ENCODE data around the gene TRIM66. TPM values are rescaled to one million over a fixed set of nuclear protein-coding genes. Genes with fewer than 3 reads are reported as not detected.

Gene TRIM66
- total RNA-seq, 2 experiments from 2014 or later, result 24.7 to 28.4 TPM

DNA sequence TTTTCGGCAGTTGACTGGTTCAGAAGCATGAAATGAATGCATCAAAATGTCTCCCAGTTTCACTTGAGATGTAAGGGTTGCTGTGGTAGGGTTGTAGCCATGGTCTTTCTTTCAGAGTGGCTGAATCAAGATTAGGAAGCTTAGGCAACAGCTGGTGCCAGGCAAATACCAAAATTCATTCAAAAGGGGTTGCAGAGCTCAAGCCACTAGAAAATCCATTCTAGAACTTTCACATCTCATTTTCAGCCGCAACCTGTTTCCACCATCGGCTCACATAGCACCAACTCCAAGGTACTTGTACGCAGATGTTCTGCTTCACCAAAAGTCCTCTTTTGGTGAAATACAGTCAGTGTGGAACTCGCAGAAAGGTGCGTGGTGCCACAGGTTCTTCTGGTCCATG is 48.0 kb downstream of the TRIM66 start:
- H3K27me3 Mint-ChIP-seq, result no peaks in the 10 kb centered on the region
- ChIA-PET CTCF (no interaction called here), POLR2A (no interaction called here)
- H3K36me3 Mint-ChIP-seq (ENCODE audit: low read depth), result peaks cover 52% of the 10 kb centered on the region
- H3K4me1 Mint-ChIP-seq (ENCODE audit: low read depth), result no peaks in the 10 kb centered on the region
- H3K27ac Mint-ChIP-seq, result no peak overlapping the region
- ATAC-seq, result no peak
- H3K4me3 Mint-ChIP-seq, result no peak overlapping the region
- intact Hi-C loops (cut with micrococcal nuclease), result no loop called here
- no peak for DNase-seq
- H3K9me3 Mint-ChIP-seq, result peaks cover 5% of the 10 kb centered on the region
- TF ChIP-seq, protein P1, sequence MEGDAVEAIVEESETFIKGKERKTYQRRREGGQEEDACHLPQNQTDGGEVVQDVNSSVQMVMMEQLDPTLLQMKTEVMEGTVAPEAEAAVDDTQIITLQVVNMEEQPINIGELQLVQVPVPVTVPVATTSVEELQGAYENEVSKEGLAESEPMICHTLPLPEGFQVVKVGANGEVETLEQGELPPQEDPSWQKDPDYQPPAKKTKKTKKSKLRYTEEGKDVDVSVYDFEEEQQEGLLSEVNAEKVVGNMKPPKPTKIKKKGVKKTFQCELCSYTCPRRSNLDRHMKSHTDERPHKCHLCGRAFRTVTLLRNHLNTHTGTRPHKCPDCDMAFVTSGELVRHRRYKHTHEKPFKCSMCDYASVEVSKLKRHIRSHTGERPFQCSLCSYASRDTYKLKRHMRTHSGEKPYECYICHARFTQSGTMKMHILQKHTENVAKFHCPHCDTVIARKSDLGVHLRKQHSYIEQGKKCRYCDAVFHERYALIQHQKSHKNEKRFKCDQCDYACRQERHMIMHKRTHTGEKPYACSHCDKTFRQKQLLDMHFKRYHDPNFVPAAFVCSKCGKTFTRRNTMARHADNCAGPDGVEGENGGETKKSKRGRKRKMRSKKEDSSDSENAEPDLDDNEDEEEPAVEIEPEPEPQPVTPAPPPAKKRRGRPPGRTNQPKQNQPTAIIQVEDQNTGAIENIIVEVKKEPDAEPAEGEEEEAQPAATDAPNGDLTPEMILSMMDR (IDR thresholded peaks at IDR 0.05), result no peak

DNA sequence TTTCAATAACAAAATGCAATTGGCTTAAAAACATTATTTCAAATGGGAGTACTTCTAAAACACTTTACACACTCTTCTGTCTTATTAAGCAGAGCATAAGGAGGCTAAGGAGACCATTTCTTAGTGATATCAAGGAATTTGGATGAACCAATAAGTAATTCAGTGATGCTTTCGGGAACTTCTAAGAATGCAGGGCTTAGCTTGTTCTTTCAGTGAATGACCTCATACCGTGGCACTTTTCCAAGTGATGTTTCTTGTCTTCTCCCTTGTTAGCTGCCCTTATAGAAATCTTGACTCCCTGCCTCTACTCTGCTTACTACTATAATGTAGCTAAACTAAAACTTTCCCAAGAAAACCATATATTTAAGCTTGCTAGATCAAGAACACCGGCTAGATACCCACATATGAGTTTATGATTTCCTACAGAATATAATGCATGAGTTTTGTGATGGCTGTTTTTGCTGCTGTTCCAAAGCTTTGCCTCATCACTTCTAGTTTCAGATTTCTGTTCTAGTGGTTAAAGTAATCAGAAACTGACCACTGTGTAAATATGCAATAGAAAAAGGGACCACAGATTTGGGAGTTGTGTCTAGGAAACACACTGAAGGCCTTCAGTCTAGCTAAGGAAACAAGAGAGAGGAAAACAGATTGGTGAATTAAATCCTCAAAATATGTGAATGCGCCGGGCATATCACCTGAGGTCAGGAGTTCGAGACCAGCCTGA is 50.9 kb downstream of the TRIM66 start:
- Mint-ChIP-seq H3K9me3 (peaks cover 1% of the 10 kb centered on the region), H3K4me3 (no peak overlapping the region), H3K36me3 (ENCODE audit: low read depth) (peaks cover 33% of the 10 kb centered on the region), H3K27me3 (no peaks in the 10 kb centered on the region), H3K4me1 (ENCODE audit: low read depth) (no peaks in the 10 kb centered on the region), H3K27ac (no peak overlapping the region)
- intact Hi-C loops (cut with micrococcal nuclease), result no loop called here
- POLR2A ChIA-PET, result no interaction called here
- CTCF ChIA-PET, result interaction anchor here (0.8 to 0.9 kb wide), 2 partner anchors 8 to 21 kb away, joined by 3 to 4 read pairs; no protein-coding TSS in a partner anchor
- DNase-seq (no peak), ATAC-seq (no peak)
- TF ChIP-seq, protein P1 (IDR thresholded peaks at IDR 0.05), result no peak

DNA sequence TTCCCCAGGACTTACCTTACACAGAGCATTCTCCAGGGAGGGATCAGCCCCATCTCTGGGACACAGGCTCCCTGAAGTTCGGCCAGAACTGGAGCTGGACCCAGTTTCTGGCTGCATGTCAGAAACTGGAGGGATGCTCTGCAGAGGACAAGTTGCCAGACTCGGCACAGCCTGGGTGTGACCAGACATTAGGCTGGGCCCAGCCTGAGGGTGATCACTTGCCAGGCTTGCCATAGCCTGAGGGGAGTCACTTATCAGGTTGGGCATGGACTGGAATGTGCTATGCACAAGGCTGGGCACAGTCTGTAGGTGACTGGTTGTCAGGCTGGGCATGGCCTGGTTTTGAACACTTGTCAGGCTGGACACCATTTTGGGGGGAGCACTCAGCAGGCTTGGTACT is 57.8 kb downstream of the TRIM66 start:
- no peaks in the 10 kb centered on the region for H3K27me3 Mint-ChIP-seq
- ATAC-seq, result no peak
- no peaks in the 10 kb centered on the region for H3K9me3 Mint-ChIP-seq

DNA sequence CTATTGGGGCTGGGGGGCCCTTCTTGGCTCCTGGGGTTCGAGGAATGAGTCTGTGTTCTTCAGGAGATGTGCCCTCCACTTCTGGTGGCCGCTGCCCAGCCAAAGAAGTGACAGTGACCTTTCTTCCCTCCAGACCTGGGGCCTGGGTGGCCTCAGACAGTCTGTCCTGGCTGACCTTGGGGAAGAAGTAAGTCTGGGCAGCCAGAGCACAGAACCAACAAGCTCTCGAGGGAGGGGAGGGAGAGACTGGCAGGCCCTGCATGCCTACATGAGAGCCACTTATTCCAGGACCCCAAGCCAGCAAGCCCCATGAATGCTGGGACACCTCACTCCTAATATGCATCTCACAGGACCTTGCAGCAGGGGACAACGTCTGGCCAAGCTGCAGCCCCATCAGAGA is 61.3 kb downstream of the TRIM66 start:
- ATAC-seq, result no peak
- Mint-ChIP-seq H3K9me3 (no peaks in the 10 kb centered on the region), H3K36me3 (ENCODE audit: low read depth) (peaks cover 20% of the 10 kb centered on the region), H3K27me3 (no peaks in the 10 kb centered on the region), H3K27ac (no peak overlapping the region), H3K4me3 (no peak overlapping the region), H3K4me1 (ENCODE audit: low read depth) (no peaks in the 10 kb centered on the region)
- TF ChIP-seq, protein P1 (IDR thresholded peaks at IDR 0.05), result no peak
- DNase-seq, result no peak
- ChIA-PET POLR2A (no interaction called here), CTCF (no interaction called here)
- intact Hi-C loops (cut with micrococcal nuclease), result no loop called here

More for the DNA sequence above, 57.8 kb downstream of the TRIM66 start:
- H3K27ac Mint-ChIP-seq, result no peak overlapping the region
- H3K36me3 Mint-ChIP-seq (ENCODE audit: low read depth), result peaks cover 20% of the 10 kb centered on the region
- no peak overlapping the region for H3K4me3 Mint-ChIP-seq
- no peaks in the 10 kb centered on the region for H3K4me1 Mint-ChIP-seq (ENCODE audit: low read depth)
- CTCF ChIA-PET, result no interaction called here
- intact Hi-C loops (cut with micrococcal nuclease), result no loop called here
- POLR2A ChIA-PET, result no interaction called here
- TF ChIP-seq, protein P1 (IDR thresholded peaks at IDR 0.05), result no peak
- DNase-seq, result no peak

DNA sequence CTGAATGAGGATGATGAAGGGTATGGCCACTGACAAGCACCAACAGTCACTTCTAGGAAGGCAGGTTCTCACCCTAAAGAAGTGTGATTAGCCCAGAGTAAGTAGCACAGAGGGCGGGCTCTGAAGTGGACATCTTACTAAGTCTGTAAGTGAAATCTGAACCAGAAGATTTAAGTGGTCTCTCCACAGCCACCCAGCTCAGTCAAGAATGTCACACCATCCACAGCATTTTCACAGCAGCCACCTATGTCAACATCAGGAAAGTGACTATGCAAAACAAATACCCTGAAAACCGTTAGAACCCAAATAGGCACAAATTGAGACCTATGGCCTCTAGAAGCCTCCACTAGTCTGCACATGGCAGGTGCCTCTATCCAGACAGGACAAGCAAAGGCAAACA is 65.4 kb downstream of the TRIM66 start:
- Mint-ChIP-seq H3K27ac (no peak overlapping the region), H3K36me3 (ENCODE audit: low read depth) (peaks cover 17% of the 10 kb centered on the region), H3K4me1 (ENCODE audit: low read depth) (no peaks in the 10 kb centered on the region), H3K27me3 (no peaks in the 10 kb centered on the region), H3K9me3 (no peaks in the 10 kb centered on the region), H3K4me3 (no peak overlapping the region)
- POLR2A ChIA-PET, result no interaction called here
- CTCF ChIA-PET, result interaction anchor here (1.1 kb wide), 1 partner anchor 10 kb away, joined by 3 read pairs; no protein-coding TSS in a partner anchor
- intact Hi-C loops (cut with micrococcal nuclease), result no loop called here
- TF ChIP-seq, protein P1 (IDR thresholded peaks at IDR 0.05), result no peak
- no peak for ATAC-seq
- DNase-seq, result no peak

Data from activated CD8-positive, alpha-beta T cell treated with anti-CD3 and anti-CD28 coated beads for 36 hours (primary cell).